GM19324 (cell line): Measurements from ENCODE around the gene KCNK18.
"Not testable (repeated sequence)": the region's sequence is repeated elsewhere in the genome, so short reads cannot be mapped to it uniquely, and the experiment has no call there.

Source experiments
- ATAC-seq: cut with Tn5 transposase; IDR thresholded peaks from one replicate; pipeline ENCODE4 v1.9.1; 2021; ENCODE audit warnings: mild to moderate bottlenecking, moderate library complexity; ENCODE audit not compliant: unreplicated experiment, low FRiP score

The KCNK18 gene

DNA sequence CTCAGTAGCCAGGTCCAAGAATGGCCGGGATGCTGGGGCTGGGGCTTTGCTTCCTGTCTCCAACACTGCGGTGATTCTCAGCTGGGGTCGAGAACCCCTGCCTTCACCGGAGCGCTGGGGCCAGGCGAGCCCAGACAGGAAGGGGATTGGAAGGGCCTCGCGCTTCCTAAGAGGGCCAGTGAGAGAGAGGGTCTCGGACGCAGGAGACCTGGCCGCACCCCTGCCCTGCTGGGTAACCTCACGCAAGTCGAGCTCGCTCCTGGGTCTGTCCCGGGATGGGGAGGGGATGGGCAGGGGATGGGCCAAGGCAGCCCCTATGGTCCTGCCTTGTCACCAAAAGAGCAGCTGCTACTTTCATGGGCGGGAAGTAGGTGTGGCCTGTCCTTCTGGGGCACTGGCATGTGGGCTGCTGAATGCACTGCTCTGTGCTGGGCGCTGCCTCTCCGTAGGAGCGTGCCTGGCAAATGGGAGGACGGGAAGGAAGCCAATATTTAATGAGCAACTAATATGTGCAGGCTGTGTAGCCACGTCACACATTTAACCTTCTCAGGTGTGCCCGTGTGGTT, 20.0 kb downstream of the KCNK18 start:
- ATAC-seq, result peak; percentile 45

- ATAC-seq, result no peak
Observed at GRCh38 chr10:117218654-117219053, 21.4 kb downstream of the KCNK18 start.

DNA sequence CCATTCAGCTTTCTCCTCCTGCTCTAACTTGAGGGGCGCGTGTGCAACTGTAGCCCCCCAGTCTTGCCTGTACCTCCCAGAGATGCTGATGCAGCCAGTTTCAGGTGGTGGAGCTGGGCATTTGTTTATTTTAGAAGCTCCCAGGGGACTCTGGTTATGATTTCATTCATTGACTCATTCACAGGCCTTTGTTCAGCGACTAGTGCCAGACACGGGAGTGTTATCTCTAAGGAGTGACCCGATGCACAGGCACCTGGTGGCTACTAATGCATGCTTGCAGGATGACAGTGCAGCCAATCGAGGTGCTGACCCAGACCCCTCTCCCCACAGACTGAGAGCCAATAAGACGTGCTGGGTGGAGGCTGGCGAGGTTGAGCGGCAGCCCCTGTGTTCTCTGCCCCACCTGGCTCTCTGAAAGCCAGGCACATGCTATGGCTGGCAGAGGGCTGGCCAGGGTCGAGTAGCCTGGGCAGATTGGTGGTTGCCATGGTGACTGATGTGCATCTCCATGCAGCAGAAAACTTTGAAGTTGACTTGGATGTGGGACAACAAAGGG, 23.9 kb downstream of the KCNK18 start:
- ATAC-seq, result no peak

DNA sequence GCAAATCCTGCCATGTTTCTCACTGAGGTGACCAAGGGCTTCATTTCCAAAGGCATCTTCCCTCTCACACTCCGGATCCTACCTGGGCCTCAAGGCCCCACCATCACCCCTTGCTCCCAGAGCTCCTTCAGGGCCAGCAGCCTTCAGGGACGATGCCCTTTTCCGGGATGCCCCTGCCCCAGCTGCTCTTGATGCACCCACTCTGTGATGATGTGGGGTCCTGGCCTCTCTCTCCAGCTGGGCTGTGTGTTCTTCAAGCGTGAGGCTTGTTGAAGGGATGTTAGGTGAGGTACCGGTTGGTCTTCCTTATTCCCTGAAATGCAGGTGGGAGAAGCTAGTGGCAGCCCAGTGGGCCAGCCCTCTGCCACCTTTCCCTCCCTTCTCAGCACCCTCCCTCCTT, 25.3 kb downstream of the KCNK18 start:
- no peak for ATAC-seq

DNA sequence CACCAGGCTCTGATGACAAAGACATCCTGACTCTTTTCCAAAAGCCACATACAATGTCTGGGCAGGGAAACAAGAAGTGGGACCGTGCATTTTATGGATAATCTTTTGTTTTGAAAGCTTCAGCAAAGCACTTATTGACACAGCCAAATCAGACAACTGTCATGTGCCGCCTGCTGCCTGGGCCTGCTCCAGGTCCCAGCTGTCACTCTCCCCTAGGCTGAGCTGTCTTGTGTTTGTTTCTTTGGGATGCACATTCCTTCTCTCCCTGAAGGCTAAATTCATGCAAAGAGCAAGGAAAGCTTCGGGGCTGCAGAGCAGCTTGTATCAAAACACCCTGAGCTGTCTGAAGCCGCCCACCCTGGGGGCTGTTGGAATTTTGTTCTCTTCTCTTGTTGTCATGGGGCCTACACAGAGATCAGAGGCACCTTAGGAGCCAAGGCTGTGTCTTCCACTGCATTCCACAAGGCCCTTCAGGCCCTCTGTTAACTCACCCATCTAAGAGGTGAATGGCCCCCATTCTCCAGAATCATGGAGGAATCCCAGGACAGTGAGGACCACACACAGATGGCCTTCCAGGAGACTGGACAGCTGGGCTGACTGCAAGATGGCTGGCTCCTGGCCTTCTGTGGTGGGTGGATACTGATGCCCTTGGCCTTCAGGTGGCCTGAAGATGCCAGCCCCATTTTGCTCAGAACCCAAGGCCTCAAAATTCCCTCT, 25.8 kb downstream of the KCNK18 start:
- no peak for ATAC-seq

DNA sequence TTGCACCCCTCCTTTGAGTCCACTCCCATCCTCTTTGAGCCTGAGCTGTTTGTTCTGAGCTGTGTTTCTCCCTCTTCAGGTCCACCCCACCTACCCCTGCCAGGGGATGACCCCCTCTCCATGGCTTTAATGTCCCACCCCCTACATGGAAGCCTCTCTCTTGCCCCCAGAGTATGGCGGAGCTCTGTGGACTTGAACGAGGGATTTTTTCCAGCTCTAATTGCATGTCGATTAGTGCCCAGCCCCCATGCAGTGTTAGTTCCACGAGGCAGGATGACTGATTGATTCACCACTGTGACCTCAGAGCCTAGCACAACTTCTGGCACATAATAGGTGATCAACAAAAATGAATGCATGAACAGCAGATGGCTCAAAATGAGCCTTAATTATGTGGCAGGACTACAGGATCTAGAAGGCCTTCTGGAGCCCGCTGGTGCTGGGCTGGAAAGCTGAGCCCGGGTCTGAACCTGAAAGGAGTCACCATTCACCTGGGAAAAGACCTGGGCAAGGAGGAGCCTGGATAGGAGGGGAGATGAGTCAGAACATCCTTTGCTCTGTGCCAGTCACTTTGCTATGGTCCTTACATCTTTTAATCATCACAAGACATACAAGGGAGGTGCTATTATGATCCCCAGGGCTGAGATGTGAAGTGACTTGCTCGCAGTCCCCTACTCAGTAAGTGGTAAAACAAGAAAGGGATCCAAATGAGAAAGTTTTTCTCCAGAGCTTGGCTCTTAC, 26.6 kb downstream of the KCNK18 start:
- no peak for ATAC-seq

- no peak for ATAC-seq
Observed at GRCh38 chr10:117224881-117225280, 27.6 kb downstream of the KCNK18 start.

DNA sequence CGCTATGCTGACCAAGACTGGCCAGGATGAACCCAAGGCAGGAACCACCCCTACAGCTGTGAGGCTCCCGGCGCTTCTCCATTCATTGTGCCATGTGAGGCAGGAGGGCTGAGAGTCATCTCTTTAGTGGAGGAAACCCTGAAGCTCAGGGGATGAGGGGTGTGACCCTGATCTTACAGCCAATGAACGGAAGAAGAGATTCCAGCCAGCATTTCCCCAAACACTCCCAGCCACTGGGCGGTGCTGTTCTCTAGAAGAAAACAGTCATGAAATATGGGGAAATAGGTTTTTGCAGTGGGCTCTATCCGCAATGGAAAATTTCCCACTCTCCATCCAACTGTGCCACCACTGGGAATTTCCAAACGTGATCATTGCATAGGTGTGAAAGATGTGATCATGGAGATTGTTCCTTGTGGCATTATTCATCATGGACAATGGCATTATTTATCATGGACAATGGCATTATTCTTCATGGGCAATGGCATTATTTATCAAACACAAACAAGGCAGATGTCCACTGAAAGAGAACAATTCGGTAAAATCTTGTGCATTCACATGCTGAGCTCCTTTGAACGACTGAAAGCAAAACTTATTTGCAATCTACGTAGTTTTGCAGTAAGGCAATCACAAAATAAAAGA, 29.6 kb downstream of the KCNK18 start:
- ATAC-seq, result no peak

DNA sequence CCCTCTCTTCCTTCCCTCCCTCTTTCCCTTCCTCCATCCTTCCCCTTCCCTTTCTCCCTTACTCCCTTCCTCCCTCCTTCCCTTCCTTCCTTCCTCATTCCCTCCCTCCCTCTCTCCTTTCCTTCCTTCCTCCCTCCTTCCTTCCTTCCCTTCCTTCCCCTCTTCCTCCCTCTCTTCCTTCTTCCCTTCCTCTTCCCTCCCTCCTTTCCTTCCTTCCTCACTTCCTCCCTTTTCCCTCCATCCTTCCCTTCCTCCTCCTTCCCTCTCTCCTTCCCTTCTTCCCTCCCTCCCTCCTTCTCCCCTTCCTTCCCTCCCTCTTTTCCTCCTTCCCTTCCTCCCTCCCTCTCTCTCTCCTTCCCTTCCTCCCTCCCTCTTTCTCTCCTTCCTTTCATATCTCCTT, 30.9 kb downstream of the KCNK18 start:
- no peak for ATAC-seq

- ATAC-seq, result not testable (repeated sequence)
Observed at GRCh38 chr10:117230107-117230506, 32.8 kb downstream of the KCNK18 start.

GRCh38 chr10:117237401-117237991, 40.2 kb downstream of the KCNK18 start:
- ATAC-seq, result no peak

DNA sequence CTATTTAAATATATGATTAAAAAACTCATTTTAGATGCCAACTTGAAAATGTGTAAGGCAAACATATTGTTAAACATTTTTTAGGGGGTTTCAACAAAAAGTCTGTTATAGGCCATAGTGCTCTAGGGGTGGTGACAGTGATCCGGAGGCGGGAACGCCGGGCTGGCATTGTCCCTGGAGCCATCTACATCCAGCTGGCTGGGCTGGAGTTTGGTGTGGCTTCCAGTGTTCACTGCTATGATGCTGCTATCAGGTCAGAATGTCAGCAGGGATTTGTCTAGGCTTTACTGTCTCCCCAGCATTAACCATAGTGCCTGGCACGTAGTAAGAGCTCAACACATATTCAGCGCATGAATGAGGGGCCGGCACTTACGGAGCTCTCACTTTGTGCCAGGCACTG, 41.8 kb downstream of the KCNK18 start:
- ATAC-seq, result no peak

DNA sequence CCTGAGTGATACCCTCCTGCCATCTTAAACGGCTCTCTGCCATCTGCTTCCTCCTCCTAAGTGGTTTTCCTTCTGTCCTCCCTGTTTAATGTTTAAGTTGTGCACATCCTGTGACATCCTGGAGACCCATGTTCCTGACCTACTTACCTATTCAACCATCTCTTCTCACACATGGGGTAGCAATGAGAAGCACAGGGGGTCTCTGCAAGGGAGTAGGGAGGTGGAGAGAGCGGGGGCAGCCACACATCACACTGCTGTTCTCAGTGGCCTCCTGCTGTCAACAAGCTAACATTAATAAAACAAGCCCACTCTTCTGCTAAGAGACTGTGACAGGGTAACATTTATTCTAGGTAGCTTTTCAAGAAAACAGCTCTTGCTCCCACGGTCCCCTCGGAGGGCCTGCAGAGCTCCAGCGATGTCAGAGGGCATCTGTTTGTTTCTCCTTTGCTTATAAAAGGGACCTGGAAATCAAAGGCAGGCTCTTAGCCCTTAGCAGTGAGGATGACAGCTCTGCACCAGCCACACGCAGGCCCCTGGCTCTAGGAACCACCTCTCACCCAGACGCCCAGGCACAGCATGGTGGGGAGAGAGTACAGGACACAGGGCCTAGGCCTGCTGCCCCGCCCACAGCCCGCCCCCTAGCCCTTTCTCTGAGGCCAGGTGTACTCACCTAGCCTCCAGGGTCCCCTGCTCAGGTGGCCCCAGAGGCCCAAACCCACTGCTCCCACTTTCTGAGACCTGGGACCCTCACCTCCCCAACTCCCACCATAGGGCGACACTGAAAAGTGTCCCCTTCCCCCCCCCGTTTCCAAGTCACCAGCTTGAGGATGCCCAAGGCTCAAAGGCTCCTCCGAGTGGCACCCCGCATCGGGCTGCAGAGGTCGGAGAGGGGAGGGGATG, 42.7 kb downstream of the KCNK18 start:
- no peak for ATAC-seq

DNA sequence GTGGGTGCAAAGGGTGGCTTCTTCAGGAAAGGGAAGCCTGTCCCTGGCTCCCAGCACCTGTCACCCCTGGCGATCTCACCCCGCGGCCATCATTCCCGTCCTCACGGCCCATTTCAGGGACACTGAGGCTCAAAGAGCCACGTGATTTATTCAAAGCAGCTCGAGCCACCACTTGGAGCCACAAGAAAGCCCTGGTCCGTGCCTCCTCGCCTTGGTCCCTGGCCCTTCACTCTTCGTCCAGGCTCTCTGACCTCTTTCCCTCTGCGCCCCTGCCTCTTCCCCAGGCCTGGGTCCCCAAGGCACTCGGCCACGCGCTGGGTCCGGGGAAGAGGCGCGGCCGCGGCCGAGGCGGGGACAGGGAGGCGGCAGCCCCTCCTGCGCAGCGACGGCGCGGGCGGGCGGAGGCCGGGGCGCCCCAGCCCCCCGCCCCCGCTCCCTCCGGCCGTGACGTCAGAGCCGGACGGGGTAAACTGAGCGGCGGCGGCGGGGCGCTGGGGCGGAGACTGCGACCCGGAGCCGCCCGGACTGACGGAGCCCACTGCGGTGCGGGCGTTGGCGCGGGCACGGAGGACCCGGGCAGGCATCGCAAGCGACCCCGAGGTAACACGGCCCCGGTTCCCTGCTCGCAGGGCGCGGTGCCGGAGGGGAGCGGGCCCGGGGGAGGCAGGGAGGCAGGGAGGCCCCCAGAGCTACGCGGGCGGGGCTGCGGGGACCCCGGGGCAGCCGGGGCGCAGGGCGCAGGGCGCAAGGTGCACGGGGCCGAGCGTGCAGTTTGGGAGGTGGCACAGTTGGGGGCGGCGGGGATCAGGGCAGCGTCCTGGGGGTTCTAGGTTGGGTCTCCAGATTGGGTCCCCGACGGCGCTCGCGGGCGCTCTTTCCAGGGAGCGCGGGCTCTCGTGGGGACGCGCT, 43.6 kb downstream of the KCNK18 start, which contains the start of gene SLC18A2:
SLC18A2 (plus strand) TSS at position 494 of the 909 bp plus-strand sequence. CDS start 580 bp downstream, outside the sequence.
- ATAC-seq, result no peak

GRCh38 chr10:117241541-117242462, 44.5 kb downstream of the KCNK18 start:
- no peak for ATAC-seq

DNA sequence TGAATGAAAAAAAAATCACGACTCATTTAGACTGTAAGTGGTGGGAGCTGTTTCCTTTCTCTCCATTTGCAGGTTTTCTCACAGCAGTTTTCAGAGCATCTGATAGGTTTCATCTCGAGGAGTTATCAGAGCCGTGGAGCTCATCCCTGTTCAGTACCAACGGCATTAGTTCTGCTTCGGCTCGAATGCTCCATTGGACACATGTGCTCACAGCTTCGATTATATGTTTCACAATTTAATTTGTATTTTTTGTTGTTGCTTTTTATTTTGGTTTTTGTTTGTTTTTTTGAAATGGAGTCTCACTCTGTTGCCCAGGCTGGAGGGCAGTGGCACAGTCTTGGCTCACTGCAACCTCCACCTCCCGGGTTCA, 45.2 kb downstream of the KCNK18 start:
- ATAC-seq, result no peak

GRCh38 chr10:117246997-117247671, 49.8 kb downstream of the KCNK18 start:
- ATAC-seq, result no peak
